HepG2 (cell line): ENCODE data around the gene PHF21B. TPM values are rescaled to one million over a fixed set of nuclear protein-coding genes. Genes with fewer than 3 reads are reported as not detected.

ENCODE experiments used
- ATAC-seq: fragments of 200-7000 bp; cut with Tn5 transposase; 3 replicates; pipeline ENCODE4 v1.9.1; 2020; ENCODE audit warnings: mild to moderate bottlenecking, moderate library complexity
- BruUV-seq: library from RNA; stranded (reverse); fragments of 400-500 nt; replicated peaks from 2 replicates; lab custom pipeline; 2021; lab: Mats Ljungman, UMichigan
- CTCF ChIA-PET: fragments of 300-600 bp; formaldehyde crosslinking; extraction: SDS; loops from one replicate; lab custom pipeline; 2021; ENCODE audit warnings: low total read pairs, inconsistent platforms, low intra/inter-chr PET ratio; lab: Yijun Ruan, JAX
- POLR2A ChIA-PET: fragments of 350-600 bp; sonication (Branson Sonifier 250); formaldehyde crosslinking; loops from one replicate; lab custom pipeline; 2020; ENCODE audit warnings: antibody characterized with exemption, inconsistent platforms; lab: Yijun Ruan, JAX
- DNase-seq: peaks from one replicate; pipeline ENCODE4 v3.0.0-alpha.2; 2015; ENCODE audit warnings: low spot score
- FAIRE-seq: peaks from 3 replicates; lab custom pipeline; 2011; peaks lifted over from hg19 to GRCh38; lab: Jason Lieb, UNC
- H2AFZ ChIP-seq: one replicate; pipeline ENCODE4 v1.6.1; 2011; ENCODE audit warnings: low read length, inconsistent platforms
- H3K27ac ChIP-seq: fragments of 300-600 bp; 3 replicates; pipeline ENCODE4 v1.8.0; 2011; ENCODE audit warnings: mixed run types, mild to moderate bottlenecking, mixed read lengths, low read length, inconsistent platforms; ENCODE audit not compliant: insufficient read depth; ENCODE audit errors: extremely low read length
- H3K27me3 ChIP-seq, 2 experiments: fragments of 200-600 bp in 1 of 2; 2 replicates in 1 of 2; 3 replicates in 1 of 2; pipeline versions ENCODE4 v1.6.0 to v1.8.0; 2011; ENCODE audit warnings: low read length in 2 of 2, mild to moderate bottlenecking in 2 of 2, moderate library complexity in 2 of 2, inconsistent platforms in 1 of 2; ENCODE audit not compliant: insufficient read depth in 2 of 2, control insufficient read depth in 1 of 2
- H3K36me3 ChIP-seq, 2 experiments: fragments of 200-600 bp in 1 of 2; replicated peaks in 1 of 2; 2 replicates in 1 of 2; 3 replicates in 1 of 2; pipeline versions ENCODE4 v1.5.1 to v1.8.0; 2011; ENCODE audit warnings: low read length in 2 of 2, inconsistent platforms in 1 of 2; ENCODE audit not compliant: insufficient read depth in 2 of 2, control insufficient read depth in 1 of 2
- H3K4me1 ChIP-seq: 2 replicates; pipeline ENCODE4 v1.5.1; 2012; ENCODE audit warnings: low read length, inconsistent platforms; ENCODE audit not compliant: insufficient read depth
- H3K4me2 ChIP-seq: 2 replicates; pipeline ENCODE4 v1.6.0; 2011; ENCODE audit warnings: low read depth, low read length, inconsistent platforms
- H3K4me3 ChIP-seq, 3 experiments: fragments of 200-600 bp in 1 of 3; sonication (generic), shearing (Covaris generic) in 1 of 3; replicated peaks in 1 of 3; 2 replicates each; pipeline ENCODE4 v1.5.1; 2011 to 2016; ENCODE audit warnings: low read length in 3 of 3, inconsistent platforms in 2 of 3, low read depth in 2 of 3, mild to moderate bottlenecking in 2 of 3, control low read depth in 1 of 3, mixed read lengths in 1 of 3; ENCODE audit not compliant: insufficient read depth in 1 of 3
- H3K79me2 ChIP-seq: one replicate; pipeline ENCODE4 v1.6.1; 2011; ENCODE audit warnings: low read length, inconsistent platforms; ENCODE audit not compliant: insufficient read depth
- H3K9ac ChIP-seq: 2 replicates; pipeline ENCODE4 v1.6.0; 2011; ENCODE audit warnings: mild to moderate bottlenecking, low read depth, low read length, inconsistent platforms; ENCODE audit not compliant: insufficient read depth
- H3K9me3 ChIP-seq: 2 replicates; pipeline ENCODE4 v1.5.1; 2012; ENCODE audit warnings: mild to moderate bottlenecking, low read length
- H4K20me1 ChIP-seq: 2 replicates; pipeline ENCODE4 v1.6.0; 2011; ENCODE audit warnings: inconsistent platforms, mild to moderate bottlenecking, low read length, moderate library complexity; ENCODE audit not compliant: insufficient read depth
- GATAD2A ChIP-seq: IDR thresholded peaks from 2 replicates; pipeline ENCODE4 v1.6.1; 2016
- GMEB1 ChIP-seq: sonication (generic); formaldehyde crosslinking; IDR thresholded peaks from 2 replicates; pipeline ENCODE4 v1.5.1; 2020; ENCODE audit warnings: missing genetic modification reagents, mild to moderate bottlenecking, borderline replicate concordance
- GPN1 ChIP-seq: sonication (generic); formaldehyde crosslinking; IDR thresholded peaks from 2 replicates; pipeline ENCODE4 v1.5.1; 2020; ENCODE audit warnings: missing genetic modification reagents, borderline replicate concordance
- RBM39 ChIP-seq: fragments of 200-400 bp; formaldehyde crosslinking; IDR thresholded peaks from one replicate; pipeline ENCODE4 v1.6.1; 2018; ENCODE audit warnings: antibody characterized with exemption, mild to moderate bottlenecking, low read depth, low read length; ENCODE audit not compliant: poor library complexity, severe bottlenecking
- REXO4 ChIP-seq: sonication (generic); formaldehyde crosslinking; IDR thresholded peaks from 2 replicates; pipeline ENCODE4 v1.8.0; 2022; ENCODE audit warnings: missing genetic modification reagents, mild to moderate bottlenecking, borderline replicate concordance
- ZMYM3 ChIP-seq: sonication (generic); formaldehyde crosslinking; IDR thresholded peaks from 2 replicates; pipeline ENCODE4 v1.5.1; 2020; ENCODE audit warnings: mild to moderate bottlenecking, missing genetic modification reagents
- ZNF136 ChIP-seq: sonication (generic); formaldehyde crosslinking; IDR thresholded peaks from 2 replicates; pipeline ENCODE4 v1.8.1; 2022; ENCODE audit warnings: low read depth, mild to moderate bottlenecking, moderate library complexity, missing genetic modification reagents
- ZNF609 ChIP-seq: sonication (generic); formaldehyde crosslinking; IDR thresholded peaks from 2 replicates; pipeline ENCODE4 v1.4.0; 2020; ENCODE audit warnings: mild to moderate bottlenecking, missing genetic modification reagents, borderline replicate concordance
- ZNF883 ChIP-seq: sonication (generic); formaldehyde crosslinking; IDR thresholded peaks from 2 replicates; pipeline ENCODE4 v1.5.1; 2020; ENCODE audit warnings: mild to moderate bottlenecking, missing genetic modification reagents; ENCODE audit errors: not compliant biosample characterization
- WGBS: methylation state at CpG from one replicate; pipeline ENCODE4 v1.1.6; 2017; ENCODE audit warnings: low lambda C conversion rate; 5-methylcytosine and 5-hydroxymethylcytosine counted together
- in situ Hi-C: cut with HindIII; loops from 2 replicates; pipeline ENCODE4 v1.10.0; 2017; ENCODE audit warnings: low pct_unique_long_range_greater_than_20kb; ENCODE audit not compliant: extremely low pct_ligation_motif_present
- intact Hi-C: fragments of 100-400 bp; cut with micrococcal nuclease; formaldehyde crosslinking; loops from one replicate; pipeline ENCODE4 v1.10.0; 2022; ENCODE audit not compliant: unreplicated experiment
- polyA plus RNA-seq, 8 experiments: library from polyadenylated mRNA; depleted of rRNA in 3 of 8; stranded (reverse) in 7 of 8; unstranded in 1 of 8; fragments of >200 nt; fragmentation: Illumina TruSeq in 4 of 8; extraction: Trizol in 4 of 8; gene quantifications; 2 replicates each; pipeline versions ENCODE4 v1.2.1 to v1.2.3, GENCODE V29; 2011 to 2016; ENCODE audit warnings: low read depth in 4 of 8, missing spikeins in 1 of 8, mixed read lengths in 1 of 8; ENCODE audit not compliant: insufficient read depth in 1 of 8
- total RNA-seq, 5 experiments: library from RNA; depleted of rRNA; stranded (reverse); fragments of >200 nt; fragmentation: Illumina TruSeq; extraction: Trizol; gene quantifications; 2 replicates each; pipeline ENCODE4 v1.2.3, GENCODE V29; 2016; ENCODE audit warnings: low read depth in 1 of 5
- TF ChIP-seq, protein P1 (sequence below): sonication (generic); formaldehyde crosslinking; IDR thresholded peaks from 2 replicates; pipeline ENCODE4 v1.4.0; 2020; ENCODE audit warnings: missing genetic modification reagents
- TF ChIP-seq, protein P2 (sequence below): sonication (generic); formaldehyde crosslinking; IDR thresholded peaks from 2 replicates; pipeline ENCODE4 v1.5.0; 2020; ENCODE audit warnings: mild to moderate bottlenecking, missing genetic modification reagents

The PHF21B gene
- total and polyA plus RNA-seq, 2 of the 13 experiments (the other 11 are each of a cell fraction or from before 2014, with no cell fraction given) = not detected

- no TSS peak for BruUV-seq
- Histone ChIP-seq H3K9me3 (no peaks in the 10 kb centered on the region; the same call in 1 of the 2 replicates), H3K27me3 (peaks cover 12 to 61% of the 10 kb centered on the region in 2 experiments), H3K4me2 (no peak overlapping the region), H3K4me1 (no peaks in the 10 kb centered on the region), H3K4me3 (no peak overlapping the region), H3K27ac (no peak overlapping the region), H4K20me1 (peaks cover 3% of the 10 kb centered on the region; the same call in 1 of the 2 replicates), H3K9ac (no peak overlapping the region), H3K36me3 (no peaks in the 10 kb centered on the region), H3K79me2 (no peaks in the 10 kb centered on the region), H2AFZ (no peak overlapping the region)
- FAIRE-seq (no peak), ATAC-seq (no peak), DNase-seq (no peak)
- WGBS = 12% methylated on average over 11 of the region's 46 CpGs
- CTCF ChIA-PET = no interaction called here
- POLR2A ChIA-PET = no interaction called here
- in situ Hi-C loops (no loop called here), intact Hi-C loops (no loop called here)
- TF ChIP-seq GMEB1 (CRISPR knock-in tag) (no peak), GPN1 (CRISPR knock-in tag) (no peak), GATAD2A (no peak), RBM39 (no peak), ZNF883 (CRISPR knock-in tag) (no peak), ZMYM3 (CRISPR knock-in tag) (no peak), ZNF609 (CRISPR knock-in tag) (no peak), ZNF136 (CRISPR knock-in tag) (no peak), REXO4 (CRISPR knock-in tag) (no peak)
- TF ChIP-seq, protein P1, sequence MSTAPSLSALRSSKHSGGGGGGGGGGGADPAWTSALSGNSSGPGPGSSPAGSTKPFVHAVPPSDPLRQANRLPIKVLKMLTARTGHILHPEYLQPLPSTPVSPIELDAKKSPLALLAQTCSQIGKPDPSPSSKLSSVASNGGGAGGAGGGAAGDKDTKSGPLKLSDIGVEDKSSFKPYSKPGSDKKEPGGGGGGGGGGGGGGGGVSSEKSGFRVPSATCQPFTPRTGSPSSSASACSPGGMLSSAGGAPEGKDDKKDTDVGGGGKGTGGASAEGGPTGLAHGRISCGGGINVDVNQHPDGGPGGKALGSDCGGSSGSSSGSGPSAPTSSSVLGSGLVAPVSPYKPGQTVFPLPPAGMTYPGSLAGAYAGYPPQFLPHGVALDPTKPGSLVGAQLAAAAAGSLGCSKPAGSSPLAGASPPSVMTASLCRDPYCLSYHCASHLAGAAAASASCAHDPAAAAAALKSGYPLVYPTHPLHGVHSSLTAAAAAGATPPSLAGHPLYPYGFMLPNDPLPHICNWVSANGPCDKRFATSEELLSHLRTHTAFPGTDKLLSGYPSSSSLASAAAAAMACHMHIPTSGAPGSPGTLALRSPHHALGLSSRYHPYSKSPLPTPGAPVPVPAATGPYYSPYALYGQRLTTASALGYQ (CRISPR knock-in tag) = no peak
- TF ChIP-seq, protein P2, sequence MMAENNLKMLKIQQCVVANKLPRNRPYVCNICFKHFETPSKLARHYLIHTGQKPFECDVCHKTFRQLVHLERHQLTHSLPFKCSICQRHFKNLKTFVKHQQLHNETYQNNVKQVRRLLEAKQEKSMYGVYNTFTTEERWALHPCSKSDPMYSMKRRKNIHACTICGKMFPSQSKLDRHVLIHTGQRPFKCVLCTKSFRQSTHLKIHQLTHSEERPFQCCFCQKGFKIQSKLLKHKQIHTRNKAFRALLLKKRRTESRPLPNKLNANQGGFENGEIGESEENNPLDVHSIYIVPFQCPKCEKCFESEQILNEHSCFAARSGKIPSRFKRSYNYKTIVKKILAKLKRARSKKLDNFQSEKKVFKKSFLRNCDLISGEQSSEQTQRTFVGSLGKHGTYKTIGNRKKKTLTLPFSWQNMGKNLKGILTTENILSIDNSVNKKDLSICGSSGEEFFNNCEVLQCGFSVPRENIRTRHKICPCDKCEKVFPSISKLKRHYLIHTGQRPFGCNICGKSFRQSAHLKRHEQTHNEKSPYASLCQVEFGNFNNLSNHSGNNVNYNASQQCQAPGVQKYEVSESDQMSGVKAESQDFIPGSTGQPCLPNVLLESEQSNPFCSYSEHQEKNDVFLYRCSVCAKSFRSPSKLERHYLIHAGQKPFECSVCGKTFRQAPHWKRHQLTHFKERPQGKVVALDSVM (CRISPR knock-in tag) = no peak
These were observed 93.2 kb downstream of the PHF21B start for GRCh38 chr22:44916281-44917231.
